ENCODE results near the gene TM7SF2. TPM values are rescaled to one million over a fixed set of nuclear protein-coding genes. Genes with fewer than 3 reads are reported as not detected.

TM7SF2 gene
- total and polyA plus RNA-seq, 2 of the 13 experiments (the other 11 are each of a cell fraction or from before 2014, with no cell fraction given) = 56.0 to 66.9 TPM

- TF ChIP-seq ZNF646 (CRISPR knock-in tag; IDR thresholded peaks at IDR 0.05) = no peak
- TF ChIP-seq BATF2 (CRISPR knock-in tag; IDR thresholded peaks at IDR 0.05) = no peak
- peak; percentile 61 for TF ChIP-seq PBX2 (CRISPR knock-in tag; IDR thresholded peaks at IDR 0.05)
- 0 out of 2 replicates have a peak, but pooled peaks have one; percentile 28 for TF ChIP-seq NKX3-1 (CRISPR knock-in tag; IDR thresholded peaks at IDR 0.05)
- TF ChIP-seq ZSCAN21 (CRISPR knock-in tag; IDR thresholded peaks at IDR 0.05; ENCODE audit: borderline replicate concordance) = peak; percentile 60; the same call in 1 of the 2 replicates
- TF ChIP-seq ZNF317 (CRISPR knock-in tag; IDR thresholded peaks at IDR 0.05) = no peak
- peak; percentile 92 for TF ChIP-seq NFYC (CRISPR knock-in tag; IDR thresholded peaks at IDR 0.05)
- TF ChIP-seq NFAT5 (CRISPR knock-in tag; IDR thresholded peaks at IDR 0.05) = no peak
- no peak for TF ChIP-seq TCF12 (IDR thresholded peaks at IDR 0.05)
- no peak for TF ChIP-seq TCF12 (CRISPR knock-in tag; IDR thresholded peaks at IDR 0.05)
- no peak for TF ChIP-seq ZNF577 (CRISPR knock-in tag; IDR thresholded peaks at IDR 0.05; ENCODE audit: borderline replicate concordance, low read depth)
- peak; percentile 17; the same call in 1 of the 2 replicates for TF ChIP-seq ZZZ3 (CRISPR knock-in tag; IDR thresholded peaks at IDR 0.05; ENCODE audit: borderline replicate concordance)
- peak; percentile 31; the same call in 1 of the 2 replicates for TF ChIP-seq CREB1 (IDR thresholded peaks at IDR 0.05)
- TF ChIP-seq CREB1 (CRISPR knock-in tag; IDR thresholded peaks at IDR 0.05) = no peak; the same call in 1 of the 2 replicates
- TF ChIP-seq ATRX (CRISPR knock-in tag; IDR thresholded peaks at IDR 0.05; ENCODE audit: borderline replicate concordance) = no peak
- no peak for TF ChIP-seq CEBPB (IDR thresholded peaks at IDR 0.05; ENCODE audit: borderline replicate concordance, low read depth, low read length)
These were observed 23.4 kb downstream of the TM7SF2 start (continued) for GRCh38 chr11:65134952-65135632.

Measured in HepG2 (cell line).